DMS153 treated with DMSO at 0.1 percent for 48 hours (cell line): Measurements from ENCODE around the gene GLIPR2.
A peak's percentile ranks its signal among the peaks of the same experiment; 100 is the strongest.
"Not testable (repeated sequence)": the region's sequence is repeated elsewhere in the genome, so short reads cannot be mapped to it uniquely, and the experiment has no call there.

Source experiments
- DNase-seq: peaks from one replicate; lab custom pipeline; 2025; ENCODE audit not compliant: unreplicated experiment; lab: John Stamatoyannopoulos, UW

Gene GLIPR2, protein sequence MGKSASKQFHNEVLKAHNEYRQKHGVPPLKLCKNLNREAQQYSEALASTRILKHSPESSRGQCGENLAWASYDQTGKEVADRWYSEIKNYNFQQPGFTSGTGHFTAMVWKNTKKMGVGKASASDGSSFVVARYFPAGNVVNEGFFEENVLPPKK

DNA sequence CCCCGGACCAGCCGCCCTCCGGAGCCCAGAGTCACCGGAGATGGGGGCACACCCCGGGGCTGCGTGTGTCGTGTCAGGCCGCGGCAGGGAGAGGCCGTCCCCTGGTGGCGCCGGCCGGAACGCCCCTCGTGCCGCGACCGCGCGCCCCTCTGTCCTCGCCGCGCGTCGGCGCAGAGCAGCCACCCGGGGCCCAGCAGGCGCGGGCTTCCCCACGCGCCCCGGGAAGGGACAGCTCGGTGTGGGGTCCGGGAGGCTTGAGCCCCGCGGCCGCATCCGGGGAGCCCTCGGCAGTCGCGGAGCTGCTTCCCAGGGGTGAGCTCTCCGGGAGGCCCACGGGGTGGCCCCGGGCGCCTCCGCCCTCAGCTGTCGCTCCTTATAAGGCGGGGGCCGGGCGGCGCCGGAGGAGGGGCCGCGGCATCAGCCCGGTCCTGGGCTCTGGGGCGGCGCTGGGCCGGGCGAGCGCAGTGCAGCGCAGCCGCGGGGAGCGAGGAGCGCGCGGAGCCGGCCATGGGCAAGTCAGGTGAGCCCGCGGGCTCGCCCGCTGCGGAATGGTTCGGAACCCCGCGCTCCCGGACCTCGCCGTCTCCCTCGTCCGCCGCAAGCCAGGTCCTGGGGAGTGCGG, at the start of gene GLIPR2:
GLIPR2 (plus strand) TSS at position 462 of the 622 bp plus-strand sequence; CDS start at position 508, 46 bp downstream.
- no peak for DNase-seq

DNA sequence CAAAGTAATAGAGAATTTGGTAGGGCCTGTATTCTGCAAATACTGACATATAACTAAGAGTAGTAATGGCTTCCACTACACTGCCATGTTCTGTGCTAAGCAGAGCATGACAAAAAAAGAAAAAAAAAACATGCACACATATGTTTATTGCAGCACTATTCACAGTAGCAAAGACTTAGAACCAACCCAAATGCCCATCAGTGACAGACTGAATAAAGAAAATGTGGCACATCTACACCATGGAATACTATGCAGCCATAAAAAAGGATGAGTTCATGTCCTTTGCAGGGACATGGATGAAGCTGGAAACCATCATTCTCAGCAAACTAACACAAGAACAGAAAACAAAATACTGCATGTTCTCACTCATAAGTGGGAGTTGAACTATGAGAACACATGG, 49.5 kb upstream of the GLIPR2 start:
- DNase-seq, result not testable (repeated sequence)

DNA sequence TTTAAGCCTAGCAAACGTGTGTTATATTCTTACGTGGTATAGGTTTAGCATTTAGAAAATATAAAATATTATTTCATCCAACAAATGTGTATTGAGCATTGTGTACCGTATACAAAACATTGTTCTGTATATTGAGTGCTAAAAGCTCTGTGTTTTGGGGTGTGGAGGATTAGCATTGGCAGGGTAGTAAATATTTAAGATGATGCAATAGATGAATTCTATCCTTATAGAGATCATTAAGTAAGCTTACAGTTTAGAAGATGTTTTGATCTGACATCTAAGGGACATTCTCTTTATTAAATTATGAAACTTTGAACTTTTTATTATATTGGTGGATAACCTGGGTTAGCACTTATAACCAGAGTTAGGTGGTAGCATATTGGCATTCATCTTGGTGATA, 48.5 kb upstream of the GLIPR2 start:
- DNase-seq, result no peak

DNA sequence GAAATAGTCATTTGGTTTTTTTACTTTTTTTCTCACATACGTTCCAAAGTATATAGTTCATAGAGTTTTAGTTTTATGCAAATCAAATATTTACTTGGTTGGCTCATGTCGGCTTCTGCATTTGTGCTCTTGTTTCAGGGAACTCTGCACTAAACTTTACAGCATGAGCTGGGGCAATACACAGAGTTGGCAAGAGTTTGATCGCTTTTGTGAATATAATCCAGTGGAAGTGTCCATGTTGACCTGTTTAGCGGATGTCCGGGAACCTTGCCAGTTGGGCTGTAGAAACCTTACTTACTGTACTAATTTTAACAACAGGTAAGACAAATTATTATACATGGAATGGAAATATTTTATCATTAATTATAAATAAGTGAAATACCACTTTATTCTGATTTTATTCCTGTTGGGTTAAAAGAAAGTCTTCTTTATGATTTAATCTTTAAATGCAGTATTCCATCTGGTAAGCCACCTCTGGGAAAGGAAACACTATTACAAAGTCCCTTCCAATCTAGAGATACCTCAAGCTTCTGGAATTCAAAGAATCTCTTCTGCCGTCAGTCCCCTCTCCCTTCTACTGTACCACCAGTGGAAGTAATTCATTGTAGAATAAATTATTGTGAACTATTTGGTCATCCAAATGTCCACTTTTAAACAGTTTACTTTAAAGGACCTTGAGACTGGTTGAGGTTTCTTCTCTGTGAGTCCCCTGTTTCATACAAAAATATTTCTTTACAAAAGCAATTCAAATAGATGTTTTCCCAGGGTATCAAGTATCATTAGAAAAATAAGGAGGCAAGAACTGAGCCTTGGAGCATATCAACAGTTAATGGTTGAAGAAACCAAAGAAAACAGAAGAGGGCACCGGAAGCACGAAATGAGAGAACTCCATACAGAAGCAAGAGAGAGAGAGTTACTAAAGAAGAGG, 45.2 kb upstream of the GLIPR2 start:
- no peak for DNase-seq

DNA sequence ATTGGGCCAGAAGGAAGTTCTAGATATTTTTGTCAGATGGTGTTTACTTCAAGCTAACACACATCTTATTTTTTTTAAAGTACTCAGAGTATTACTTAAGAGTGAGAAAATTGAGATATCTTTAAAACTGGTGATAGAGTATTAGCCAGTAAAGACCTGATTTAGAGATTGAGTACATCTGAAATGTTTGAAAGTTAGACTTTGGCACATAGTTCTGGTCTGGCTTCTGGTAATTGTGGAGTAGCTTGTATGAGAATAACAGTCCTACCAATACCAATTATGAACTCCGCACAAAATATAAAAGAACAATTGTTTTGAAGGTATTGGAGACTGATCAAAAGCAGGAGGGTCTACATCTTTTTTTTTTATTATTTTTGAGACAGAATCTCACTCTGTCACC, 44.5 kb upstream of the GLIPR2 start:
- DNase-seq, result no peak

DNA sequence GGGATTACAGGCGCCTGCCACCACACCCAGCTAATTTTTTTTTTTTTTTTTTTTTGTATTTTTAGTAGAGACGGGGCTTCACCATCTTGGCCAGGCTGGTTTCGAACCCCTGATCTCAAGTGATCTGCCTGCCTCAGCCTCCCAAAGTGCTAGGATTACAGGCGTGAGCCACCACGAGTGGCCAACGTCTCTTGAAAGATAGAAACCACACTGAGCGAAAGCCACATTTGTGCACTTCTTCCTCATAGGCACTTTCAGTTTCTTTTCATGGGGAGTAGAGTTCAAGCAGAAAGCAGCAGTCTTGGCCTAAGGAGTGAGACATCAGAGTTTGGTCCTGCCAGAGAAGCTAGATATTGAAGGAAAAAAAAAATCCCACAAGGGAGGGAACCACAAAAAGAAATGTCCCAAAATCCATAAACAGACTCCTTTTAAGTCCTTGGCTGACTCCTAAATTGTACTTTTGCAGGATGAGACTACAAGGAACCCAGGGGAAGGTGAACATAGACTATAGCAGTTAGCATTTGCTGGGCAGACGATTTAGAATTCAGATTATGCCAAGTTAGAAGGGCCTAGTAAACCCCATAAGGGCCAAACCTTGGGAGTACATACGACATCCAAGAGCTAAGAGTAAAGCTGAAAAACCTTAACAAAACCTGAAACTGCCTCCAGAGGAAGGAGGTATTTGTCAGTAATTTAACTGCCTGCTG, 43.9 kb upstream of the GLIPR2 start:
- no peak for DNase-seq

DNA sequence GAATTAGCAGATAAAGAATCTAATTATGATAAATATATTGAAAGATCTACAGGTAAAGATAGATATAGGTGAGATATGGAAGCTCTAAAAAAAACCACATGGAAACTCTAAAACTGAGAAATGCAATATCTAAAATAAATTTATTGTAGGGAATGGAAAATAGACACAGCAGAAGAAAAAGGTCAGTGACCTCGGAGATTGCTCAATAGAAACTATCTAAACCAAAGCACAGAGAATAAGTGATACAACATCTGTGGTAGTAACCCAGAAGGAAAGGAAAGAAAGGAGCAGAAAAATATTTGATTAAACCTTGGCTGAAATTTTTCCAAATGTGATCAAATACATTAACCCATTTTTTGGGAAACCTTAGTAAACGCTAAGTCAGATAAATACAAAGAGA, 43.1 kb upstream of the GLIPR2 start:
- no peak for DNase-seq

DNA sequence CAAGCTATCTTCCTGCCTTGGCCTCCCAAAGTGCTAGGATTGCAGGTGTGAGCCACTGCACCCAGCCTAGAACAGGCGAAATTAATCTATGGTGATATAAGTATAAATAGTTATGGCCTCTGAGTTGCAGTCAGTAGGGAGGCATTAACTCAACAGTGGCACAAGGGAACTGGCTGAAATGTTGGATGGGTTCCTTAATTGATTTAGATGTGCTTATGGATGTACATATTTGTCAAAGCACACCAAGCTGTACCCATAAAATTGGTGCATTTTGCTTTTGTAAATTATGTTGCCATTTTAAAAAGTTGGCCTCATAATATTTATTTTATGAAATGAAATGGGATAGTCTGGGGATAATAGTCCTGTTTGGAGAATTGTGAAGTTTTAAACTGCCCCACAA, 36.8 kb upstream of the GLIPR2 start:
- no peak for DNase-seq

DNA sequence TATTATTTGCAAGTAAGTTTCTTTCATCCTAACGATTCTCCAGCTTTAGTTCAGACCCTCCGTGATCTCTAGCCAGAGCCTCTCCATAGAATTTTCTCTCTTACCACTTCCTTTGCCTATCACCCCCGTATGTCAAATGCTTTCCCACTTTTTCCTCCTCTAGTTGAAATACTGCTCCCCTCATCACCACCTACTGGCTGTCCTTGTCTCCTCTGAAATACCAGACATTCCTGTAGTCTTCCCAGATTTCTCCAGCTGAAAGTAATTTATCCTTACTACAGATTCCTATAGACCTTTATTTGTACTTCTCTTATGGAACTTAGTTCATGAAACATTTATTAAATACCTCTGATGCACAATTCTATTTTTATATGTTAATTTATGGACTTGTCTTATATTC, 36.0 kb upstream of the GLIPR2 start:
- DNase-seq, result no peak

DNA sequence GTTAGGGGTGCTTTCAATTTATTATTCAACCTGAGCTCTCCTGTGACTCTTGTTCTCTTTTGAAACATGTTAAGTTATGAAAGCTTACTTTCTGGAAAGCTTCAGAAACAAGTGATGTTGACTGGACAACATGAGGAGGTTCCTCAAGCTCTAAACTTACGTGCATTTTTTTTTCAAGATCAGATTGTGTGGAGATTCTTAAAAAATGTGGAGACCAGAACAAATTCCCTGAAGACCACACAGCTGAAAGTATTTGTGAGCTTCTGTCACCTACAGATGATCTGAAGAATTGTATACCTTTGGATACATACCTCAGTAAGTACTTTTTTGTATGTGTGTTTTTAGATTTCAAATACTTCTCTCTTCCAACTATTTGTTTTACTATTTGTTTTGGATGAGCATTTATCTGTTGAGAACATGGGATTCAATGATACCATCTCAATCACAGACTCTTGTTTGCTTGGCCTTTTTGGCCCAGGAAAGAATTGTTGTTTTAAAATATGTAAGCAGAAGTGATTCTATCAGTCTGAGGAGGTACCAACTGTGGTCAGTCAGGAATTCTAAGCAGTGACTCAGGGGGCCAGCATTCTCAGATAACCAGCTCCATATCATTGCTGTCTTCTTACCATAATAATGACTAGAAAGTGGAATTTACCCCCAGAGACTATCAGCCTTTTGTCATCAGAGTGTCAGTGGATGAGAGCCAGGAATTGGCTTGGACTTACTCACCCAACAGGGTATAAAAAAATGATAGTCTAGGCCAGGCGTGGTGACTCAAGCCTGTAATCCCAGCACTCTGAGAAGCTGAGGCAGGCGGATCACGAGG, 34.4 kb upstream of the GLIPR2 start:
- DNase-seq, result no peak

DNA sequence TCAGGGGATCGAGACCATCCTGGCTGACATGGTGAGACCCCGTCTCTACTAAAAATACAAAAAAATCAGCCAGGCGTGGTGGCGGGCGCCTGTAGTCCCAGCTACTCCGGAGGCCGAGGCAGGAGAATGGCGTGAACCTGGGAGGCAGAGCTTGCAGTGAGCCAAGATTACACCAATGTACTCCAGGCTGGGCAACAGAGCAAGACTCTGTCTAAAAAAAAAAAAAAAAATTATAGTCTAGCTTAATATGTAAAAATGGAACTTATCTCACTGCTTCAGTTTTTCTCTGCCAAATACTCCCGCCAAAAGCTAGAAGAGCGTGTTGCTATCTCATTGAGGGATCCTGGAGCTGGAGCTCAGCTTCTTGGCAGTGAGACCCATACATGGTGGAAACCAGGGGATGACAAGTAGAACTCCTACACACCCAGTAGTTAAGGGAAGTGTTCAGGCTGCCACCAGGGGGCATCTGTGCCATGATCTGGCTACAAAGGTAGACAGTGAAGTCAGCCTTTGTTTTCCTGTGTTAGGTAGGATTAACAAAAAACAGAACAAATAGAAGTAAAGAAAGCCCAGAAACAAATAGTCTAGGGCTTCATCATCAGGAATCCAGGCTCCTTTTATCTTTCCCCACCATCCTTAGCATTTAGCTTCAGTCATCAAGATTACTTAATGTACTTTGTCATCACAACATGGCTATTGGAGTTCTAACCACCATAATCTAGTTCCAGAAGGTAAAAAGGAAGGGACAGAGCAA, 33.6 kb upstream of the GLIPR2 start:
- peak; percentile 74 for DNase-seq

DNA sequence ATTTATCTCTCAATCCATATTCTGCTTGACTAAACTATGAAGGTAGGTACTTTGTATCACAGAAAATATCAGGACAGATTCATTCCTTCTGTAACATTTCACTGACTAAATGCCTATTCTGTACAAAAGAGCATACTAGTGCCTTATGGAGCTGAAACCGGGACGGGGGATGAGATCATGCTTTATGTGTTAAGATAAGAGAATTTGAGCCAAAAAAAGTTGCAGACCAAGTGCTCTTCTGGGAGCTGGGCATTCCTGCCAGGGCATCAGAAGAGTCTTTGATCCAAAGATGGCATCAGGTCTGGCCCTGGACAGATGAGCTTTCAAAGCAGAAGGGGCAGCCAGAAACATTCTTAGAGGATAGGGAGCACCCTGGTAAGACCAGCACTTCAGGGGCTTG, 27.5 kb upstream of the GLIPR2 start:
- no peak for DNase-seq

DNA sequence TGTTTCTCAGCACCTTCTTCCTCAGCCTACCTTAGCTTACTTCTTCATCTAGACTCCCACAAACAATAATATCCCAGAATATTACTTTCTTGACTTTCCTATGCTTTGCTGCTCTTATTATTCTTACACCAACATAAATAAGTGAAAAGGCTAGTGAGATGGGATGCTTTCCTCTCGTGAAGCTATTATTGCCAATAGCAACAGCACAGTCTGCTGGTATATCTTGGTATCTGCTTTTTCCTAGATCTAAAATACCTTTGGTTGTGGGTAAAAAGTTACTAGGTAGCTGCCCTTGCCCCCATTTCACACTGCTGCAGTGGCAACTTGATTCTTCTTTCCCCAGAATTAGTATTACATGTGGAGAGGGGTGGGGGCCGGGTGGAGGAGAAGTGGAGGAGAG, 26.1 kb upstream of the GLIPR2 start:
- DNase-seq, result no peak

DNA sequence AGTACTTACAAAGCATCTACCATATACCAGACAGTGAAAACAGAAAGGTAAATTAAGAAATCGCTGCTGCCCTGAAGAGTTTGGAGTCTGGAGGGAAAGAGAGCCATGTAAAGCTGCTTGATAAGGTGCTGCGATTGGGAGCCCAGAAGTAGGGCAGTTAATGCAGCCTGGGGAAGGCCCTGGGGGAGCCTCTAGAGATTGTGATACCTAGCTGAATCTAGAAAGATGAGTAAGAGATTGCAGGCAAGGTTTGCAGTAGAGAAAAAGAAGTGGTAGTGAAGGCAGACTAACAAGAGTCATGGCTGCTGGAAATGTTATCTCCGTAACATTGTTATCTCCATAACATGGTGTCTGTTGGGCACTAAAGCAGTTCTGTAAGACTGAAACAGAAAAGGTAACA, 24.0 kb upstream of the GLIPR2 start:
- DNase-seq, result no peak

DNA sequence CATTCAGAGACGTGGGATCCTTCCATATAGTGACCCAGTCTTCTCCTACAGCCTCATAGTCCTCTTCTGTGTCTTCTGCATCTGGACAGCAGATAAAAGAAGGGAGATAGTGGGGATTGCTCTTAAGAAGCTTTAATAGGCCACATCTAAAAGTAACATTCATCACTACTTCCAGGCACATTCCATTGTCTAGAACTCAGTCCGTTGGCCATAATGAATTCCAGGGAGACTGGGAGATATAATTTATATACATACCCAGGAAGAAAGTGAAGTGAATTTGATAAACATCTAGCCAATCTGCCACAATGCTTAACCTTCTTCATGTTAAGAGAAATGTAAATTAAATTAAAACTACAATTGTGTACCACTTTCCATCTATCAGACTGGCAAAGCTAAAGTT, 22.5 kb upstream of the GLIPR2 start:
- DNase-seq, result no peak

DNA sequence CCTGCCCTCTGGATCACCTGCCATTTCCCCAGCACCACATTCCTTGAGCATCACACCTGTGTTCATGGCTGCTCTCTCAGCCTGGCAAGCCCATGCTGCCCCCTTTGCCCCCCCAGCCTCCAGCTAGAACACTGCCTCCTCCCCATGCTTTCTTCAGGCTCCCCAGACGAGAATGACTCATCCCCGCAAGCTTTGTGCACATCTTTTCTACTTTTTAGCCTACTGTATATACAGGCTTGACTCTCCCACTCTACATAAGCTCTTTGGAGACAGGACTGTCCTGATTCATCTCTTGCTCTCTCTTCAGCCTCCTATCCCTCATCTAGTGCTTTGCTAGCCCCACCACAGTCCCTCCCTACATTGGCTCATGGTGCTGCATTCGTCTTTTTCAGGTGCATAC, 19.9 kb upstream of the GLIPR2 start:
- DNase-seq, result no peak

DNA sequence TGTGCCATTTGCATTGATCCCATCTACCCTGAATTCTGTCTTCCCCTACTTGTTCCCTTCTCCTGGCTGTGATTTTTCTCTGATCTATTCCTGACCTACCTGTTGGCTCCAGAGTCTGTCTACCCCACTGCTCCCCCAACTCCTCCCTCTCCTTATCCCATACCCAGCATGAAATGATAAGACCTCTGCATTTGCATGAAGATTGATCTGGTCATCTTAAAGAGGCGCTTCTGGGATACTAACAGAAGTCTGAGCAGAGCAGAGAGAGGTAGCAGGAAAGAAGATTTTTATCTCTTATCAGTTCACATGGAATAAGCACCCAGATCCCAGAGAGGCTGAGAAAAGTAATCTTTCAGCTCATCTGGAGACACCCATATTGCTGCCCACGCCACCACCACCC, 18.3 kb upstream of the GLIPR2 start:
- no peak for DNase-seq

DNA sequence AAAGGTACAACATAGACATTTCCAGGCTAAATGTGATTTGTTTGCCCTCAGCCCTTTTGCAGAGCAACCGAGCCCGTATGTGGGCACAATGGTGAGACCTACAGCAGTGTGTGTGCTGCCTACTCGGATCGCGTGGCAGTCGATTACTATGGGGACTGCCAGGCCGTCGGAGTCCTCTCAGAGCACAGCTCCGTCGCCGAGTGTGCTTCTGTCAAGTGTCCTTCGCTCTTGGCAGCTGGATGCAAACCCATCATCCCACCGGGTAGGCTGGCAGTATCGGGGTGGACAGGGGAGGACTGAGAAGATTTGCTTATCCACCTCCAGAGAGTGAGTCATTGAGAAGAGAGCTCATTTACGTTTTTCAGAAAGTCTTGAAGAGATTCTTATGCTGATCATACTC, 17.8 kb upstream of the GLIPR2 start:
- DNase-seq, result no peak

DNA sequence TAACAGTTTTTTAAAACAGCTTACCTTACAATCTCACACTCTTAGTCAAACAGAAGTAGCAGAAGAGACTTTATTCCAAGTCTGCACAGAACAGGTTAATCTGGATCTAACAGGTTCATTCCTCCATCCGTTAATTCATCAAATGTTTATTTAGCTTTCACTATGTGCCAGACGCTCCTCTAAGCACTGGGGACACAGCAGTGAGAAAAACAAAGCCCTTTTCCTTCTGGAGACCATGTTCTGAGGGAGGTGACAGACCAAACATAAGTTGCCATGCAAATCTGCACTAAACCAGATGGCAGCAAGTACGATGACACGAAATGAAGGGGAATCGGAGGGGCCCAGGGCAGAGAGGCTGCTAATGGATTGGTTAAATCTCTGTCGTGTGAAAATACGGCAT, 17.1 kb upstream of the GLIPR2 start:
- DNase-seq, result no peak

DNA sequence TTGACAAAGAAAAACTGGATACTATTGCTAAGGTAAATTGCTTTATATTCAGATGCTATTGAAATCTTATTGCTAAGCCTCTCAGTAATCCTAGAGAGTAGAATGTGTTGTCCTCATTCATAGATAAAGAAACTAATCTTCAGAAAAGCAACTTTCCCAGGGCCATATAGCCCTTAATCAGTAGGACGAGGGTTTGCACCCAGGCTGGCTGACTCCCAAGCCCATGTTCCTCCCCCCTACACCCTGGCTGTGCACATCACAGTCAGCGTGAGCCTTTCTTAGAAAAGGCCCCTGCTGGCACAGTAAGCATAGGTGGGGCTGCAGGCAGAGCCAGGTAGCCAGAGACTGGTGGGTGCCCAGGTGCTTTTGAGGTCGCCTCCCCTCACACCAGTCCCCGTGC, 15.8 kb upstream of the GLIPR2 start:
- no peak for DNase-seq
